Activated CD8-positive, alpha-beta T cell treated with anti-CD3 and anti-CD28 coated beads, Interleukin-2, amount 10 ng/mL, durations not matched to agents 7 days and 5 days (primary cell): ENCODE measurements around the gene SRPRB. TPM values are rescaled to one million over a fixed set of nuclear protein-coding genes. Genes with fewer than 3 reads are reported as not detected.

ENCODE experiments used
- ATAC-seq: fragments of 150-1000 bp; cut with Tn5 transposase; one replicate; pipeline ENCODE4 v1.10.0; 2021; ENCODE audit warnings: moderate library complexity
- CTCF ChIA-PET: fragments of 350-600 bp; sonication (Branson Sonifier 250); formaldehyde crosslinking; loops from one replicate; lab custom pipeline; 2021; ENCODE audit warnings: antibody characterized with exemption; lab: Charles Lee
- POLR2A ChIA-PET: fragments of 350-600 bp; sonication (Branson Sonifier 250); formaldehyde crosslinking; loops from one replicate; lab custom pipeline; 2021; ENCODE audit warnings: antibody characterized with exemption; lab: Charles Lee
- DNase-seq: peaks from one replicate; pipeline ENCODE4 v3.0.0-alpha.2; 2020
- H3K27ac Mint-ChIP-seq: one replicate; pipeline ENCODE4 v1.8.0; 2021; ENCODE audit warnings: mild to moderate bottlenecking, mixed read lengths
- H3K27me3 Mint-ChIP-seq: one replicate; pipeline ENCODE4 v1.8.0; 2021; ENCODE audit warnings: low read depth, mixed read lengths
- H3K36me3 Mint-ChIP-seq: one replicate; pipeline ENCODE4 v1.8.0; 2021; ENCODE audit warnings: low read depth, mixed read lengths
- H3K4me1 Mint-ChIP-seq: one replicate; pipeline ENCODE4 v1.8.0; 2021; ENCODE audit warnings: low read depth, mixed read lengths
- H3K4me3 Mint-ChIP-seq: one replicate; pipeline ENCODE4 v1.8.0; 2021; ENCODE audit warnings: mild to moderate bottlenecking, mixed read lengths
- H3K9me3 Mint-ChIP-seq: one replicate; pipeline ENCODE4 v1.8.0; 2022; ENCODE audit warnings: mixed read lengths; ENCODE audit not compliant: insufficient read depth
- total RNA-seq, 2 experiments: library from RNA; stranded (reverse); gene quantifications; one replicate each; pipeline ENCODE4 v1.2.3, GENCODE V29; 2021

SRPRB gene
- total RNA-seq, 2 experiments from 2014 or later: 45.3 to 48.1 TPM

GRCh38 chr3:133838916-133839800, 33.5 kb downstream of the SRPRB start:
- DNase-seq: no peak
- POLR2A ChIA-PET: no interaction called here
- Mint-ChIP-seq H3K4me3 (no peak overlapping the region), H3K4me1 (no peaks in the 10 kb centered on the region), H3K27ac (no peak overlapping the region), H3K27me3 (peaks cover 3% of the 10 kb centered on the region), H3K9me3 (no peaks in the 10 kb centered on the region), H3K36me3 (no peaks in the 10 kb centered on the region)
- no peak for ATAC-seq
- CTCF ChIA-PET: no interaction called here

GRCh38 chr3:133840055-133840737, 34.6 kb downstream of the SRPRB start:
- H3K4me3 Mint-ChIP-seq: no peak overlapping the region
- H3K9me3 Mint-ChIP-seq: no peaks in the 10 kb centered on the region
- H3K27me3 Mint-ChIP-seq: peaks cover 9% of the 10 kb centered on the region
- H3K27ac Mint-ChIP-seq: no peak overlapping the region
- ATAC-seq (no peak), DNase-seq (no peak)
- CTCF ChIA-PET: no interaction called here
- POLR2A ChIA-PET: no interaction called here
- H3K4me1 Mint-ChIP-seq: no peaks in the 10 kb centered on the region
- H3K36me3 Mint-ChIP-seq: no peaks in the 10 kb centered on the region

GRCh38 chr3:133840767-133841166, 35.2 kb downstream of the SRPRB start:
- DNase-seq: no peak
- ATAC-seq: no peak
- Mint-ChIP-seq H3K4me1 (no peaks in the 10 kb centered on the region), H3K9me3 (no peaks in the 10 kb centered on the region), H3K36me3 (no peaks in the 10 kb centered on the region), H3K27ac (no peak overlapping the region), H3K27me3 (peaks cover 12% of the 10 kb centered on the region), H3K4me3 (no peak overlapping the region)
- CTCF ChIA-PET: no interaction called here
- POLR2A ChIA-PET: no interaction called here

- H3K27me3 Mint-ChIP-seq: peaks cover 12% of the 10 kb centered on the region
- CTCF ChIA-PET: no interaction called here
- H3K9me3 Mint-ChIP-seq: no peaks in the 10 kb centered on the region
- H3K36me3 Mint-ChIP-seq: no peaks in the 10 kb centered on the region
- H3K4me3 Mint-ChIP-seq: no peak overlapping the region
- ATAC-seq (no peak), DNase-seq (no peak)
- no peak overlapping the region for H3K27ac Mint-ChIP-seq
- POLR2A ChIA-PET: no interaction called here
- H3K4me1 Mint-ChIP-seq: no peaks in the 10 kb centered on the region
These were observed 35.6 kb downstream of the SRPRB start for GRCh38 chr3:133841196-133841595.

- ATAC-seq (no peak), DNase-seq (no peak)
- CTCF ChIA-PET: no interaction called here
- Mint-ChIP-seq H3K27me3 (peaks cover 17% of the 10 kb centered on the region), H3K36me3 (no peaks in the 10 kb centered on the region), H3K4me1 (no peaks in the 10 kb centered on the region), H3K27ac (no peak overlapping the region), H3K4me3 (no peak overlapping the region), H3K9me3 (no peaks in the 10 kb centered on the region)
- POLR2A ChIA-PET: no interaction called here
These were observed 36.5 kb downstream of the SRPRB start for GRCh38 chr3:133842158-133842557.

GRCh38 chr3:133843634-133844033, 38.0 kb downstream of the SRPRB start:
- Mint-ChIP-seq H3K27me3 (peaks cover 27% of the 10 kb centered on the region), H3K9me3 (no peaks in the 10 kb centered on the region), H3K36me3 (no peaks in the 10 kb centered on the region), H3K4me1 (no peaks in the 10 kb centered on the region), H3K27ac (no peak overlapping the region), H3K4me3 (no peak overlapping the region)
- ChIA-PET POLR2A (no interaction called here), CTCF (interaction anchor here (1.1 kb wide), 1 partner anchor 22 kb away, joined by 3 read pairs; no protein-coding TSS in a partner anchor)
- no peak for DNase-seq
- no peak for ATAC-seq

- Mint-ChIP-seq H3K4me1 (no peaks in the 10 kb centered on the region), H3K27me3 (peaks cover 27% of the 10 kb centered on the region), H3K27ac (no peak overlapping the region), H3K4me3 (no peak overlapping the region), H3K36me3 (no peaks in the 10 kb centered on the region), H3K9me3 (no peaks in the 10 kb centered on the region)
- ATAC-seq: no peak
- no peak for DNase-seq
- POLR2A ChIA-PET: no interaction called here
- CTCF ChIA-PET: no interaction called here
These were observed 39.5 kb downstream of the SRPRB start for GRCh38 chr3:133845127-133845526.

GRCh38 chr3:133849346-133849745, 43.7 kb downstream of the SRPRB start:
- DNase-seq (no peak), ATAC-seq (no peak)
- Mint-ChIP-seq H3K4me1 (no peaks in the 10 kb centered on the region), H3K36me3 (no peaks in the 10 kb centered on the region), H3K9me3 (no peaks in the 10 kb centered on the region), H3K27ac (no peak overlapping the region), H3K4me3 (no peak overlapping the region), H3K27me3 (peaks cover 28% of the 10 kb centered on the region)
- ChIA-PET POLR2A (no interaction called here), CTCF (interaction anchor here (1.2 kb wide), 1 partner anchor 31 kb away, joined by 4 read pairs; no protein-coding TSS in a partner anchor)

- Mint-ChIP-seq H3K4me3 (no peak overlapping the region), H3K27me3 (peaks cover 24% of the 10 kb centered on the region), H3K27ac (no peak overlapping the region), H3K36me3 (no peaks in the 10 kb centered on the region), H3K4me1 (no peaks in the 10 kb centered on the region), H3K9me3 (no peaks in the 10 kb centered on the region)
- no peak for DNase-seq
- ChIA-PET POLR2A (no interaction called here), CTCF (interaction anchor here (0.7 to 1.2 kb wide), 2 partner anchors 32 to 61 kb away, joined by 3 to 4 read pairs; no protein-coding TSS in a partner anchor)
- no peak for ATAC-seq
These were observed 44.4 kb downstream of the SRPRB start for GRCh38 chr3:133850034-133850433.

GRCh38 chr3:133851266-133851906, 45.8 kb downstream of the SRPRB start:
- ChIA-PET CTCF (no interaction called here), POLR2A (no interaction called here)
- Mint-ChIP-seq H3K27ac (no peak overlapping the region), H3K4me3 (no peak overlapping the region), H3K4me1 (no peaks in the 10 kb centered on the region), H3K27me3 (peaks cover 18% of the 10 kb centered on the region), H3K36me3 (no peaks in the 10 kb centered on the region), H3K9me3 (no peaks in the 10 kb centered on the region)
- DNase-seq (no peak), ATAC-seq (no peak)

- CTCF ChIA-PET: no interaction called here
These were observed 46.3 kb downstream of the SRPRB start for GRCh38 chr3:133851931-133852330.

More at GRCh38 chr3:133851931-133852330, 46.3 kb downstream of the SRPRB start:
- no peaks in the 10 kb centered on the region for H3K4me1 Mint-ChIP-seq
- H3K27me3 Mint-ChIP-seq: peaks cover 16% of the 10 kb centered on the region
- no peak for DNase-seq
- ATAC-seq: no peak
- H3K36me3 Mint-ChIP-seq: no peaks in the 10 kb centered on the region
- POLR2A ChIA-PET: no interaction called here
- no peaks in the 10 kb centered on the region for H3K9me3 Mint-ChIP-seq
- no peak overlapping the region for H3K27ac Mint-ChIP-seq
- H3K4me3 Mint-ChIP-seq: no peak overlapping the region
